ENCODE data around the gene PPARA.

The PPARA gene

DNA sequence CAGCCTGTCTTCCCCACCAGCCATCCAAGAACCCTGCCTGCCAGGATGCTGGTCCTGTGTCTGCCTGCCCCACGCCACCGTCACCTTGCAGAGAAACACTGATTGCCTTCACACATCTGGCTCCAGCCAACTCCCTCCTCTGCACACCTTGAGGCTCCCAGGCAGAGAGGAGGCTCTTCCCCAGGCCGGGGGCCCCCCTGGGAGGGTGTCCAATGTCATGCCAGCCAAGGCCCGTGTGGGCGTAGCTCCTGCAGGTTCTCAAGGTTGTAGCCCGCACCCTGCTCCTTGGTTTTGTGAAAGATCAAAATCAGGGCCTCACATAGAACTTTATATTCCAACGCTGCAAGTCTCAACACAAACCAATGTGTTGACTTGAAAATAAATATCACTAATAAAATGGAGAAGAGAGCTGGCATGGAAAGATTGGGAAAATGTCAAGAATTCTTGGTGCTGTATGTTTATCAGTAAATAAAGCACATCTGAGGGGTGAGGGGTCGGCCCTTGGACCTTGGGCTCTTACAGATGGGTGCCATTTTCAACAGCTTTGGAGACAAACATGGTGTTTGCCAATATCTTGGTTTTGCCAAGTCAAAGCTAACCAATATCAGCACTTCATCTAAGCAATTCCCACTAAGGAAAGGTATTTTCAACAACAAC is 6.7 kb upstream of the PPARA start:
- no peak for DNase-seq (ENCODE audit: low read depth)

DNA sequence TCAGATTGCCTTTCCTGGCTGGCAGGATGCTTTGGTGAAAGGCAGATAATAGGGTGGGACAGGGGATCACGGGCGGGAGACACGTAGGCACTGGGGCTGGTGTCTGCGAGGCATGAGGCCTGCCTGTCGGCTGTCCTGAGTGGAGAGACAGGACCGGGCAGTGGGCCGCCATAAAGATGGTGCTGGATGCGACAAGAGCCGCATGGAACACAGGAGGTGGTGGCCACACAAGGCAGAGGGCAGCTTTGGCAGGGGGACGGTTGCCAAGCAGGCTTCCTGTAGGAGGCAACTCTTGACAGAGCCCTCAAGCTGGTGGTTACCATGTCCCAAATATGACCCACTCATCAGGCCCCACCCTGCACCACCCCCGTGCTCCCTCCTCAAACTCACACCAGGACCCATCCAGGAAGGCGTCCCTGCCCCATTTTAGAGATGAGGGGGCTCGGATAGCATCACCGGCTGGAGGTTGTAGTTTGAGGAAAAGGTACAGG is 4.9 kb upstream of the PPARA start:
- DNase-seq (ENCODE audit: low read depth) = no peak

DNA sequence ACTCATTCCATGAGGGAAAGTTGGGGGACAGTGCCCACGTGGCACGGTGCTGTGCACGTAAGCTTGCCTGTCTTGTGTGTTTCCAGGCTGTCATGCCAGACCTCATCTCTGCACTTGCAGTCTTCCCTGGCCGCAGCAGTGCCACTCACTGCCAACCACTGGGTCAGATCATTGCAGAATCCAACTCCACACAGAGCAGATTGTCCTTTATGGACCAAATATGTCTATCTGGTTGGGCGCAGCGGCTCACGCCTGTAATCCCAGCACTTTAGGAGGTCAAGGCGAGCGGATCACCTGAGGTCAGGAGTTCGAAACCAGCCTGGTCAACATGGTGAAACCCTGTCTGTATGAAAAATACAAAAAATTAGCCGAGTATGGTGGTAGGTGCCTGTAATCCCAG is 4.4 kb upstream of the PPARA start:
- DNase-seq (ENCODE audit: low read depth) = no peak

DNA sequence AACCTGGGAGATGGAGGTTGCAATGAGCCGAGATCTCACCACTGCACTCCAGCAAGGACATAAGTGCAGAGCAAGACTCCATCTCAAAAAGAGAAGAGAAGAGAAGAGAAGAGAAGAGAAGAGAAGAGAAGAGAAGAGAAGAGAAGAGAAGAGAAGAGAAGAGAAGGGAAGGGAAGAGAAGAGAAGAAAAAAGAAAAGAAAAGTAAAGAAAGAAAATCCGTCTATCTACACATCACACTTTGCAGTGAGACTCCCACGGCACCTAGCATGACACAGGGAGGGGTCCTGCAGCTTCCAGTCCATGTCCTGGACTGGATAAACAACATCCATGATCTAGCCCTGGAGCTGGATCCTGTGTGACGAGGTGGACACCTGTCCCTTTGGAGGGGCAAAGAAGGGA is 4.0 kb upstream of the PPARA start:
- DNase-seq (ENCODE audit: low read depth) = no peak

DNA sequence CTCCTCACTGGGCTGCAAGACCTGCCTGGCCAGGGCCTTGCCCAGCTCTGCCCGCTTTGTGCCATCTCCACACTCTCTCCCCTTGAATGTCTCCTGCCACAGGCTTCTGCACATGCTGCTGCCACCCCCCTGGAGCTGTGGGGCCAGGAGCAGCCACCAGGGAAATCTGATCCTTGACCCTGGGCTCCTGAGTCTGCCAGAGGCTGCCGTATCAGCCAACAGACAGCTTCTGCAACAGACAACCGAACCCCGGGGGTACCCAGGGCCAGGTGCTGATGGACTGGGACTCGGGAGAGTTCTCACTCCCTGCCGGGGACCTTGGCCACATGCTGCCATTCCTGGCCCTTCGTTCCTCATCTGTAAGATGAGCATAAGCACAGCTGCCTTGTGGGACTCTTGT is 3.3 kb upstream of the PPARA start:
- DNase-seq (ENCODE audit: low read depth) = no peak

DNA sequence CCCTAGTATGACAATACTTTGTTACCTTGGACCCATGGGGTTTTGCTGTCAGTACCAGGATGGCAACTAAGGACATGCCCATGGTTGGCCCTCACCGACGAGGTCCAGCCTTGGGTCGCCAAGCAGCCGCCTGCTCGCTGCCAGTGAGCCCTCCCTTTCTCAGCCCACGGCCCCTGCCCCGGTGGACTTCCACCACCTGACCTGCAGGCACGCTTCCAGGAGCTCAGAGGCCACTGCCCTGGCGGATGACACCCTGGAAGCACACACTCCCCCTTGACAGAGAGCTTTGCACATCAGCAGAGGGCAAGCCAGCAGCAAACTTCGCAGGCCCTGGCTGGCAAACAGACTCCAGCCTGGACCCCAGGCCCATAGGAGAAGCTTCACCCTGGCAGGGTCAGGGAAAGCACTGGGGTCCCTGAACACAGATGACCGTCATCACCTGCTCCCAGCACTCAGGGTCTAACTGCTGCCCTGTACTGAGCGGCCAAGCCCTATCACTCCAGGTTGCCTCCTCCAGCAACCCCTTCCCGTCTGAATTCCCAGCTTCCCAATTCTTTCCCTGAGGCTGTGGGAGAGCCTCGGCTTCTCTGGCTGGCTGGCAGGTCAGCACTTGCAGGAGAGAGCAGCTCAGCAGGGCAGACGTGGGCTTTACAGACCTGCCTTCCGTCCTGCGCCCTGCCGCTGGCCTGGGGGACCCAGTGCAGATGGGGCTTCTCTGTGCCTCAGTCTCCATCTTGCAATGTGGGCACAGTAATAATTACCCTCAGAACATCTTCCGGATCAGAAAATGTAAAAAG is 2.7 kb upstream of the PPARA start:
- no peak for DNase-seq (ENCODE audit: low read depth)

DNA sequence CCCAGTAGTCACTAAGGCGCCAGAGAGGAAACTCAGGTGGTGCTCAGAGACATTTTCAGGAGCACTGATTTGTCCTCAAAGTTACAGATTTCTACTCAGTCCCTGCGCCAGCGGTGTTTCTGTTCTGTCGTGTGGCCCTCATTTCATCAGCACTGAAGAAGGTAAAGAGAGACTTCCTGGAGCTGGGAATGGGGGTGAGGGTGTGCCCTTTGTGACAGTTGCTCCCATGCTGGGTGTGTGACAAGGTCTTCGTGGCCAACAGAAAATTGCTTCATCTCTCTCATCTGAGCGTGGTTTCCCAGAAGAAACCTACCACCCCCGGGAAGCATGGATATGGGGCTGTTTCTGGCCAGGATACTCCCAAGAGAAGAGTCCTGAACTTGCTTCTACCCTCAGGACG is 2.0 kb upstream of the PPARA start:
- no peak for DNase-seq (ENCODE audit: low read depth)

DNA sequence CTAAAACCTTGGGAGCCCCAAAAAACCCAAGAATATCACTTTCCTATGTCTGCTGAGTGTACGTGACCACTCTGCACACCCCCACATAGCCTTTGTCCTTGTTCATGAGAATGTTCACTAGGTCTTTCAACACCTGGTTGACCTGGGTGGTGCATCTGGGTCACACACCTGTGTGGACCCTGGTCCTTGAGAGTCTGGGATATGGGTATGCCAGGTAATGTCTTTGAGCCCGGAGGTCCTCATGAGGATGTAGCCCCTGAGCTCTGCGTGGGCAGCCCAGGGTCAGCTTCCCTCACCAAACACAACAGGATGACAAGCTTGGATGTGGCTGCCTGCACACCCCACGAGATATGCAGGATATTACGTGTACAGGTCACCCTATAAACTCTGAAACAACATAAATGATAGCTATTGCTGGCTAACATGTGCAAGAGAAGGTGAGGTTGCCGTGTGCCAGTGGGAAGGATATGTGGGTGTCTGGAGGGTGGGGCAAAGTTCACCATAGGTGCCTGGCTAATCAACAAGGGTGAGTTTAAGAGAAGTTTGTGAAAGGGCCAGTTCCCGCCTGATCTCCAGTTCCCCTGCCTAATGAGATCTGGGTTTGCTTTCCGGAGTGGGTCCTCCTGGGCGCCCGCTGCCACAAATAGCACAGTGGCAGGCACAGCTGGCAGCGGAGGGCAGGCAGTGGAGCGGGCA is 1.4 kb upstream of the PPARA start:
- no peak for DNase-seq (ENCODE audit: low read depth)

DNA sequence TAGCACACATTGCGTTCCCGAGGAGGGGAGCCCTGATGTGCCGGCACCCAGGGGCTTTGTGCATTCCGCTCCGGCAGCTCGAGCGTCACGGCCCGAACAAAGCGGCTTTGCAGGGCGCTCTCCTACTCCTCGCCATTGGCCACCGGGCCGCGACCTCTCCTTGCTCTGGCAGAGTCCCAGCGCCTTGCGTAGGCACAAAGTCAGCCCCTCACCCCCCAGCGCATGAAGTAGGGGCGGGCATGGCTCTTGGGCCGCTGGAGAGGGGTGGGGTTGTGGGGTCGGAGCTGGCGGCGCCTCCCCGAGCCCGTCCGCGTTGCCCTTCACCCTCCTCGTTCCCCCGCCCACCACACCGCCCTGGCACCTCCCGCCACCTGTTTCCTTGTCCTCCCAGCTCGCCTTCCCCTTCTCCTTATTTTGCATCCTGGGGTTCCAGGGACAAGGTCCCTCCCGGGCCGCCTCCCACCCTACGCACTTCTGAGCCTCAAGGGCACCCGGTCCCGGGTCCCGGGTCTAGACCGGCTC is 753 bp upstream of the PPARA start:
- DNase-seq (ENCODE audit: low read depth) = peak; percentile 19

DNA sequence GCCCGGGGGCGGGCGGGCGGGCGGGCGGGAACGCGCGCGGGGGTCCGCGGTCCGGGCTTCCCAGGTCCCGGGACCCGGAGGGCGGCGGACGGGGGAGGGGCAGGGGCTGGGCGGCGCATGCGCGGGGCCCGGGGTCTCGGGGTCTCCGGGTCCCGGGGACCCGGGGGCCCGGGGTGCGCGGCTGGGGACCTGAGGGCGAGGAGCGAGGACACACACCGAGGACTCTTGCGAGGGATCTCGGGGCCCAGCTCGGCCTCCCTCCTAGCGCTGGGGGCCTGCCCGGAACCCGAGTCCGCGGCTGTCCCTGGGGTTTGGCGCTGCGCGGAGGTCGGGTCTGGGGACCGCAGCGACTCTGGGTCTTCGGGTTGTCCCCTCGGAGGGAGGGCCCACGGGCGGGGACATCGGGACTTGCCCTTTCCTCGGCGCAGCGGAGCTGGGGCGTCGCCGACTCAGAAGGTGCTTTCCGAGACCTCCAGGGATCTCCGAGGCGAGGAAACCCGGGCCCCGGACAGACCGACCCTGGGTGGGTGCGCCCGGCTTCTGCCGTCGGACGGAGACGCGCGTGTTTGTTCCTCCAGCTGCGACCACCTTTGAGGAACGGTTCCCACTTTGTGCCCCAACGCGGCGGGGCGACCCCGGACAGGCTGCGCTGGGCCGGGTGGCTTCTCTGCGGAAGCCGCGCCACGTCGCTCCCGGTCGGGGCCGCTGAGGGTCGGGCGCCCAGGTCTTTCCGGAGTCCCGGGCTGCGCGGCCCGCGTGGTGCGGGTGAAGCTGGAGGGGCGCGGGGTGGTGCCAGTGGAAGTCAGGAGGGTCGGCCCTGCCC is 540 bp downstream of the PPARA start:
- peak; percentile 51 for DNase-seq (ENCODE audit: low read depth)

DNA sequence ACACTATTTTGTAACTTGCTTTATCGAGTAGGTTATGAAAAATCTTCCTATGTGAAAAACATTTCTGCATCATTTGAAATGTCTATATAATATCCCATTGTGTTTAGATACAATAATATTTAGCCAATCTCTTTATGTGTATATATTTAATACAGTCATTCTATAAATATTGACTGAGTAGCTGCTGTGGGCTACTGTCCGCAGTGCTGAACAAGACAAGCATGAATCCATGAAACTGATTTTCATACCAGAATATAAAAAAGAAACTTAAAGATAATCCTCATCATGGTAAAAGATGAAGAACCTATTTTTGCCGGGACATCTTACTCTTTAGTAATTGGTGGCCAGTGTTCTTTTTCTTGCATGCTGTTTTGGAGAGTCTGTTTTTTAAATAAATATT is 3.6 kb downstream of the PPARA start:
- DNase-seq (ENCODE audit: low read depth) = no peak

DNA sequence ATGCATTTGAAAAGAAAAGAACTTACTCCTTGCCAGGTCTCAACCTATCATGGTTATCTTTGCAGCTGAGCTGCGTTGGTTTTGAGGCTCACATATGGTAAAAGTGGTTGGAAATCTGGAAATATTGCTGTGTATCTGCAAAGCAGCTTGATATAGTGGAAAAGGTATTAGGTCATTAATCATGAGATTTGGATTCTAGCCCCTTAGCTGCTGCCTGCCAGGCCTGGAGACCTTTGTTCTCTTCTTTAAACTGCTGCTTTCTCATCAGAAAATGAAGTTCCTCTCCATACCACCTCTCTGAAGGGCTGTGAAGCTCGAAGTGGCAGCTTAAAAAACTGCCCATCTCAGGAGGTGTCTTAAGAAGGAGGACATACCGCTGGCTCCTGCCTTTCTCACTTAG is 5.7 kb downstream of the PPARA start:
- no peak for DNase-seq (ENCODE audit: low read depth)

DNA sequence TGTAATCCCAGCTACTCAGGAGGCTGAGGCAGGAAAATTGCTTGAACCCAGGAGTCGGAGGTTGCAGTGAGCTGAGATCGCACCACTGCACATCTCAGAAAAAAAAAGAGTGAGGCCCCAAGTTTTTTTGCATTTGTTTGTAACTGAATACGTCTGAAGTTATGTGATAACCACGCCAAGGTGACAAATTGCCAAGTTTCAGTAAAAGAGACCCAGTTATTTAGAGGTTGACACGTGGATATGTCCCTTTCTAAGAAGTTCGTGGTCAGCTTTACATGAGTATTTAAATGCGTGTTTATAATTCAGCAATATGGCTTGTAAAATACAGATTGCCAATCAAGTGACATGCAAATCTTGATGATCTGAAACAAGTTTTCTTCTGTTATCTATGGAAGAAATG is 8.0 kb downstream of the PPARA start:
- DNase-seq (ENCODE audit: low read depth) = no peak

DNA sequence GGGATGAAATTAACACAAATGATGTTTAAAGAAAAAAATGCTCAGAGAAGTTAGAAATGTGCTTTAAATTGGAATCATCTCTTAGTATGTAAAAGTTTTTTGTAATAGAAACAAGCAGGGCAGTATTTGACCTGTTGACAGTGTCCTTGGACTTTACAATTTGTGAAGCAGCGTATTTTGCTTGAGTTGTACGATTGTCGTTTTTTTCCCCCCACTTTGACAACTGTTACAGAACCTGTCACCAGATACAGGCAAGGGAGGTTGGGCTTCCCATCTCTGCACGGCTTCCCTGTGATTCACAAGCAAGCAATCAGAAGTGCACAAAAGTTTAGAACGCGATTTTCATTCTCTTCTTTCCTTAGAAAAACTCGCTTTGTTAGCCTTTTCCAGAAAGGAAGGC is 8.9 kb downstream of the PPARA start:
- no peak for DNase-seq (ENCODE audit: low read depth)

DNA sequence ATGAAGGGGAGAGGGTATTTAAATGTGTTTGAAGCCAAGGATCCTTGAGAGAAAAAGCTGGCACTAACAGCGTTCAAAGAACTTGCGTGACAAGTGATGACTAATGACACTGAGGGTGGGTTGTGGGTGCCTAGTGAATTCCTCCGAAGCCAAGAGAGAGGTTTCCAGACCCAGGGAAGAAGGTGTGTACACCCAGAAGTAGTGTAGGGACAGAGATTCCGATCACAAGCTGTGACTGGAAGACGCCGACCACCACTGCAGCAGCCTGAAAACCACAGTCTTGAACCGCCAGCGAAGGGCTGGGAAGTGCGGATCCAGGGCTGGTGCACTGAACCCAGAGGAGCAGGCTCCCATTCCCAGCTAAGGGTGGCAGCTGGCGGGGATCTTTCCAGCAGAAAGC is 9.5 kb downstream of the PPARA start:
- no peak for DNase-seq (ENCODE audit: low read depth)

DNA sequence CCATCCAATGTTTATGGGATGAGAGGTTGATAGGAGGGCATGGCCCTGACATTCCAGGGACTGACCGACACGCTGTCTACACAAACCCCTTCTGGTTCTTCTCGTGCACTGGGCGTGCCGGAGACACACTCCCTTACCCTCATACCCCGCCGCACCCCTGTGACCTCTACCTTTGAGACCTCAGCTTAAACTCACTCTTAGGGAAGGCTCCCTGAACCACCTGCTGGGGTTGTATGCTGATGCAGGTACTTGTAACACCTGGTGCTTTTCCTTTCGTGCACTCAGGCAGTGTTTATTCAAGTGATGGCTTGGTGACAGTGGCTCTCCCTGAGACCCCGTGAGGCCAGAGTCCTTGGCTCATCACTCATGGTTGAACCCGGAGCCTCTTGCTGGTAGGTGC is 12.0 kb downstream of the PPARA start:
- DNase-seq (ENCODE audit: low read depth) = no peak

DNA sequence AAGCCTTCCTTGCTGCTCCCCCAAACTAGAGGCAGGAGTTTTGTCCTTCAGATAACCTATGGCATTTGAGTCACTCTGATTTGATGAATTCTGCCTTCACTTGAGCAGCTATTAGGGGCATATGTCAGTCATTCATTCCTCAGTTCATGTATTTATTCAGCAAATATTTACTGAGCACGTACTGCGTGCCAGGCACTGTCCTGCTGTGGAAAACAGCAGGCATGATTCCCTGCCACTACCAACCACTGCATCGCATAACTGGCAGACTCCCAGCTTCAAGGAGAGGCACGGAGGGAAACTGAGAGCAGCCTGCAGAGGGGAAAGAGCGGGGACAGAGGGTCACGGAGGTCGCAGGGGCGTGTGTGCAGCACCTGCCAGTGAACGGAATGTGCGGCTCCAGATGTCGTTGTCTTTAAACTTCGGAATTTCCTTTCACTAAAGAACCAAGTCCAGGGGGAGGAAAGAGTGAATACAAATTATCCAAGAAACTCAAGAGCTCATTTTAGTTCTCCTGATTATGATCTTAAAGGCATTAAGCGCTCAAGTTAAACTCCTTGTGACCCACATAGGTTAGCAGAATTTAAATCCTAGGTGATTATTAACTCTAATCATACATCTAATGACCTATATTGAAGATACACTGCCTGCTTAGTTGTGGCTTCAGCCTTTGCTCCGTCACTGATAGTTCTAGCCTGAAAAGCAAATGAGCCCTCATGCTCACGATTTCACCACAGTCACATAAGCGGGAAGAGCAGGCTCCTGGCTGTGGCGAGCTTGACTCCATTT is 12.6 kb downstream of the PPARA start:
- no peak for DNase-seq (ENCODE audit: low read depth)

DNA sequence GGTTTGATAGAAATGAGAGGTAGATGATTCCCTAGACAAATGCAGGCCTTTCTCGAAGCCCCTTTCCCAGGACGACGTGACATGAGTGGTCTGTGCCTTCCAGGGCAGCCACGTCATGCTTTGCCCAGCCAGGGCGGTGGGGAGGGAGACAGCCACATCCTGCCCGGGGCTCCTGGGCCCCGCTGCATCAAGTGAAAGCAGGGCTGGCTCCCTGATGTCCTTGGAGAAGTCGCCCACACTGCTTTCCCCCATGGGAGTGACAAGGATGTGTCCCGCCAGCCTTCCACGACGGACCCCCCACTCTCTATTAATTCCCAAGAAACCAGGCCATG is 13.2 kb downstream of the PPARA start:
- DNase-seq (ENCODE audit: low read depth) = no peak

DNA sequence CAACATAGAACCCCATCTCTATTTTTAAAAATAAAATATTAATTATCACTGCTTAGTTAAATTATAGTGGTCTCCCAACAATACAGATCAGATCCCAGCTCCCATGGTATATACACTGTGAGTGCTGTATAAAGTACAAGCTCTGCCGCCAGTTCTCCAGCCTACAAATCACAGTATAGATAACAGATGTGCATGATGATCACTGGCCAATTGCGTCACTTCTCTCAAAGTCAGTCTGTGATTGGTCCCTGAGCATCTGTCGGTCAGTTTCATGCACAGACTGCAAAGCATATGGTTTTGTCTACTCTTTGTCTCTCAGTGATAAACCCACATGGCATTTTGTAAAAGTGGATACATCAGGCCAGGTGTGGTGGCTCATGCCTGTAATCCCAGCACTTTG is 15.7 kb downstream of the PPARA start:
- DNase-seq (ENCODE audit: low read depth) = no peak

DNA sequence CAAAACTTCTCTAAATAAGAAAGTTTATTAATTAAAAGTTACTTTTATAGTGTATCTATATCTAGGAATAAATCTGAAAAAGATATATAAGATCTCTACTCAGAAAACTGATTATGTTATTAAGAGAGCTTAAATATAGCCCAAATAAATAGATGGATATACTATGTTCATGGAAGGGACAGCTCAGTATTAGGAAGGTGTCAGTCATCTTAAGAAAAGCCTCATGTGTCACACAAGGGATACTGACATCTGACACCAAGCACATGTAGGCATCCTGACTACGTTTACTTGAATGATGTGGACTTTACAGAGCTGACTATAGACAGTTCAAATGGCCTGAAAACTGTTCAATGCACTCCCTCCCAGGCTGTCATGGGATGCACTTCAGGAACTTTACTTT is 19.3 kb downstream of the PPARA start:
- no peak for DNase-seq (ENCODE audit: low read depth)

DNA sequence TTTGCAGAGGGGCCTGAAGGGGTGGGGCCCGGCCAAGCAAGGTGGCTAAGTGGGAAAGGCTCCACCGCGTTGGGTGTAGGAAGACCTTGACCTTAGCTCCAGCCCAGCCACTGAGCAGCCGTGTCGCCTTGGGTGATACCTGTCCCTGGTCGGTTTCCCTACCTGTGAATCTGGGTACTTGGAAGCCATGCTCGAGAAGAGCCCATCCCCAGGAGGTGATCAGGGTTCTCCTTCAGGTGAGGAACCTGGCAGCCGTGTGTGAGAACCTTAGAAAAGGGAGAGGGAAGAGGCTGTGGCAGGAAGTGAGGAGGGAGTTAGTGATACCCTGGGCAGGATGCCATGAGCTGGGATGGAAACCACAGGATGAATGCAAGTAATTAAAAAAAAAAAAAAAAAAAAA is 21.6 kb downstream of the PPARA start:
- DNase-seq (ENCODE audit: low read depth) = no peak

All from activated gamma-delta T cell treated with anti-CD3 and anti-CD28 coated beads, Interleukin-2, amount 50 U/mL, for 16 hours (primary cell).